WTC11 (cell line): ENCODE data around the gene TXNDC5. TPM values are rescaled to one million over a fixed set of nuclear protein-coding genes. Genes with fewer than 3 reads are reported as not detected.

Source experiments
- ATAC-seq: fragments of 200-7000 bp; cut with Tn5 transposase; 2 replicates; pipeline ENCODE4 v1.10.0; 2021; ENCODE audit warnings: mild to moderate bottlenecking, moderate library complexity
- CTCF ChIA-PET: fragments of 300-600 bp; sonication (Branson Sonifier 250); formaldehyde crosslinking; loops from one replicate; lab custom pipeline; 2021; ENCODE audit warnings: antibody characterized with exemption; lab: Charles Lee
- POLR2A ChIA-PET: fragments of 350-600 bp; sonication (Branson Sonifier 250); formaldehyde crosslinking; loops from one replicate; lab custom pipeline; 2021; ENCODE audit warnings: antibody characterized with exemption; lab: Charles Lee
- DNase-seq: peaks from one replicate; pipeline ENCODE4 v3.0.0; 2021; ENCODE audit warnings: low spot score
- H3K27ac Mint-ChIP-seq: 2 replicates; pipeline ENCODE4 v1.8.0; 2021; ENCODE audit warnings: mixed read lengths
- H3K27me3 Mint-ChIP-seq: 2 replicates; pipeline ENCODE4 v1.8.0; 2021; ENCODE audit warnings: low read depth, mild to moderate bottlenecking, moderate library complexity, mixed read lengths
- H3K36me3 Mint-ChIP-seq: 2 replicates; pipeline ENCODE4 v1.8.0; 2021; ENCODE audit warnings: mixed read lengths
- H3K4me1 Mint-ChIP-seq: 2 replicates; pipeline ENCODE4 v1.8.0; 2022; ENCODE audit warnings: mixed read lengths
- H3K4me3 Mint-ChIP-seq: 2 replicates; pipeline ENCODE4 v1.8.0; 2021; ENCODE audit warnings: mild to moderate bottlenecking, moderate library complexity, mixed read lengths
- H3K9me3 Mint-ChIP-seq: 2 replicates; pipeline ENCODE4 v1.8.0; 2021; ENCODE audit warnings: mixed read lengths
- ARID4B ChIP-seq: sonication (generic); formaldehyde crosslinking; IDR thresholded peaks from 2 replicates; pipeline ENCODE4 v1.8.0; 2023; ENCODE audit warnings: missing genetic modification reagents, mild to moderate bottlenecking, borderline replicate concordance
- CBFB ChIP-seq: sonication (generic); formaldehyde crosslinking; IDR thresholded peaks from 2 replicates; pipeline ENCODE4 v1.8.1; 2022; ENCODE audit warnings: mild to moderate bottlenecking, low read depth, missing genetic modification reagents
- E2F1 ChIP-seq: sonication (generic); formaldehyde crosslinking; IDR thresholded peaks from 2 replicates; pipeline ENCODE4 v1.8.0; 2022; ENCODE audit warnings: mild to moderate bottlenecking, missing genetic modification reagents
- E2F4 ChIP-seq: sonication (generic); formaldehyde crosslinking; IDR thresholded peaks from 2 replicates; pipeline ENCODE4 v1.8.1; 2022; ENCODE audit warnings: low read depth, mild to moderate bottlenecking, moderate library complexity, missing genetic modification reagents, borderline replicate concordance
- EMX1 ChIP-seq: fragments of 250-450 bp; sonication (Bioruptor Pico); IDR thresholded peaks from 2 replicates; pipeline ENCODE4 v1.8.0; 2021; ENCODE audit warnings: mild to moderate bottlenecking
- FOXP4 ChIP-seq: sonication (generic); formaldehyde crosslinking; IDR thresholded peaks from 2 replicates; pipeline ENCODE4 v1.8.0; 2022; ENCODE audit warnings: mild to moderate bottlenecking, missing genetic modification reagents
- HMGA2 ChIP-seq: fragments of 250-450 bp; sonication (Bioruptor Pico); IDR thresholded peaks from 2 replicates; pipeline ENCODE4 v1.4.0; 2021; ENCODE audit warnings: mild to moderate bottlenecking, moderate library complexity
- HMGXB4 ChIP-seq: sonication (generic); formaldehyde crosslinking; IDR thresholded peaks from 2 replicates; pipeline ENCODE4 v1.8.1; 2023; ENCODE audit warnings: mild to moderate bottlenecking, moderate library complexity, missing genetic modification reagents
- NFATC4 ChIP-seq: fragments of 250-450 bp; sonication (Bioruptor Pico); IDR thresholded peaks from 2 replicates; pipeline ENCODE4 v1.9.0; 2021; ENCODE audit warnings: mild to moderate bottlenecking
- NR2C2 ChIP-seq: sonication (generic); formaldehyde crosslinking; IDR thresholded peaks from 2 replicates; pipeline ENCODE4 v1.8.0; 2022; ENCODE audit warnings: mild to moderate bottlenecking, missing genetic modification reagents
- NR3C1 ChIP-seq: sonication (generic); formaldehyde crosslinking; conservative IDR thresholded peaks from 2 replicates; pipeline ENCODE4 v1.8.1; 2023; ENCODE audit warnings: low read depth, mild to moderate bottlenecking, missing genetic modification reagents
- PRDM15 ChIP-seq: sonication (generic); formaldehyde crosslinking; IDR thresholded peaks from 2 replicates; pipeline ENCODE4 v1.8.0; 2022; ENCODE audit warnings: missing genetic modification reagents
- PREB ChIP-seq: sonication (generic); formaldehyde crosslinking; IDR thresholded peaks from 2 replicates; pipeline ENCODE4 v1.8.1; 2022; ENCODE audit warnings: mild to moderate bottlenecking, missing genetic modification reagents, moderate library complexity, borderline replicate concordance
- RELA ChIP-seq: sonication (generic); formaldehyde crosslinking; IDR thresholded peaks from 2 replicates; pipeline ENCODE4 v1.8.1; 2022; ENCODE audit warnings: missing genetic modification reagents, mild to moderate bottlenecking, borderline replicate concordance
- SMAD3 ChIP-seq: sonication (generic); formaldehyde crosslinking; IDR thresholded peaks from 2 replicates; pipeline ENCODE4 v1.8.0; 2022; ENCODE audit warnings: missing genetic modification reagents, mild to moderate bottlenecking, borderline replicate concordance
- USF2 ChIP-seq: sonication (generic); formaldehyde crosslinking; IDR thresholded peaks from 2 replicates; pipeline ENCODE4 v1.8.1; 2023; ENCODE audit warnings: mild to moderate bottlenecking, missing genetic modification reagents, moderate library complexity
- ZNF121 ChIP-seq: sonication (generic); formaldehyde crosslinking; IDR thresholded peaks from 2 replicates; pipeline ENCODE4 v1.8.0; 2023; ENCODE audit warnings: missing genetic modification reagents
- ZNF263 ChIP-seq: sonication (generic); formaldehyde crosslinking; IDR thresholded peaks from 2 replicates; pipeline ENCODE4 v1.8.1; 2022; ENCODE audit warnings: low read depth, mild to moderate bottlenecking, moderate library complexity, missing genetic modification reagents
- ZNF317 ChIP-seq: sonication (generic); formaldehyde crosslinking; IDR thresholded peaks from 2 replicates; pipeline ENCODE4 v1.8.1; 2023; ENCODE audit warnings: low read depth, mild to moderate bottlenecking, moderate library complexity, missing genetic modification reagents, borderline replicate concordance
- ZNF416 ChIP-seq: fragments of 250-450 bp; sonication (Bioruptor Pico); IDR thresholded peaks from 2 replicates; pipeline ENCODE4 v1.9.0; 2021; ENCODE audit warnings: mild to moderate bottlenecking, inconsistent platforms
- total RNA-seq: library from RNA; stranded (reverse); gene quantifications from 3 replicates; pipeline ENCODE4 v1.2.3, GENCODE V29; 2021

The TXNDC5 gene
- total RNA-seq, 1 experiment from 2014 or later = 141 TPM

GRCh38 chr6:7953753-7954152, 43.2 kb upstream of the TXNDC5 start:
- POLR2A ChIA-PET = no interaction called here
- DNase-seq (no peak), ATAC-seq (no peak)
- CTCF ChIA-PET = no interaction called here
- TF ChIP-seq HMGA2 = no peak
- TF ChIP-seq HMGXB4 (CRISPR knock-in tag) = no peak
- TF ChIP-seq USF2 (CRISPR knock-in tag) = no peak
- no peak for TF ChIP-seq ZNF263 (CRISPR knock-in tag)
- no peak for TF ChIP-seq CBFB (CRISPR knock-in tag)
- no peak for TF ChIP-seq EMX1
- TF ChIP-seq ZNF317 = no peak
- no peak for TF ChIP-seq RELA (CRISPR knock-in tag)
- TF ChIP-seq SMAD3 (CRISPR knock-in tag) = no peak
- no peak for TF ChIP-seq E2F4
- TF ChIP-seq NFATC4 (CRISPR knock-in tag) = no peak
- no peak for TF ChIP-seq PREB
- no peak for TF ChIP-seq ARID4B (CRISPR knock-in tag)
- TF ChIP-seq PRDM15 (CRISPR knock-in tag) = no peak
- no peak for TF ChIP-seq ZNF121 (CRISPR knock-in tag)
- no peak for TF ChIP-seq NR2C2 (CRISPR knock-in tag)
- TF ChIP-seq FOXP4 (CRISPR knock-in tag) = no peak
- TF ChIP-seq E2F1 (CRISPR knock-in tag) = no peak
- no peak for TF ChIP-seq ZNF416 (CRISPR knock-in tag)
- TF ChIP-seq NR3C1 = no peak
- Mint-ChIP-seq H3K9me3 (peaks cover 23% of the 10 kb centered on the region), H3K36me3 (peaks cover 11% of the 10 kb centered on the region), H3K4me1 (no peaks in the 10 kb centered on the region), H3K27me3 (peaks cover 10% of the 10 kb centered on the region), H3K4me3 (no peak overlapping the region), H3K27ac (no peak overlapping the region)
